WTC11 (cell line): Measurements from ENCODE around the gene VIT. TPM values are rescaled to one million over a fixed set of nuclear protein-coding genes. Genes with fewer than 3 reads are reported as not detected.
A peak's percentile ranks its signal among the peaks of the same experiment; 100 is the strongest.

Source experiments
- ATAC-seq: fragments of 200-7000 bp; cut with Tn5 transposase; 2 replicates; pipeline ENCODE4 v1.10.0; 2021; ENCODE audit warnings: mild to moderate bottlenecking, moderate library complexity
- CTCF ChIA-PET: fragments of 300-600 bp; sonication (Branson Sonifier 250); formaldehyde crosslinking; loops from one replicate; lab custom pipeline; 2021; ENCODE audit warnings: antibody characterized with exemption; lab: Charles Lee
- POLR2A ChIA-PET: fragments of 350-600 bp; sonication (Branson Sonifier 250); formaldehyde crosslinking; loops from one replicate; lab custom pipeline; 2021; ENCODE audit warnings: antibody characterized with exemption; lab: Charles Lee
- DNase-seq: peaks from one replicate; pipeline ENCODE4 v3.0.0; 2021; ENCODE audit warnings: low spot score
- H3K27ac Mint-ChIP-seq: 2 replicates; pipeline ENCODE4 v1.8.0; 2021; ENCODE audit warnings: mixed read lengths
- H3K27me3 Mint-ChIP-seq: 2 replicates; pipeline ENCODE4 v1.8.0; 2021; ENCODE audit warnings: low read depth, mild to moderate bottlenecking, moderate library complexity, mixed read lengths
- H3K36me3 Mint-ChIP-seq: 2 replicates; pipeline ENCODE4 v1.8.0; 2021; ENCODE audit warnings: mixed read lengths
- H3K4me1 Mint-ChIP-seq: 2 replicates; pipeline ENCODE4 v1.8.0; 2022; ENCODE audit warnings: mixed read lengths
- H3K4me3 Mint-ChIP-seq: 2 replicates; pipeline ENCODE4 v1.8.0; 2021; ENCODE audit warnings: mild to moderate bottlenecking, moderate library complexity, mixed read lengths
- H3K9me3 Mint-ChIP-seq: 2 replicates; pipeline ENCODE4 v1.8.0; 2021; ENCODE audit warnings: mixed read lengths
- ATF6 ChIP-seq: sonication (generic); formaldehyde crosslinking; IDR thresholded peaks from 2 replicates; pipeline ENCODE4 v1.8.1; 2023; ENCODE audit warnings: mild to moderate bottlenecking, missing genetic modification reagents
- CTCF ChIP-seq: fragments of 200-600 bp; IDR thresholded peaks from 2 replicates; pipeline ENCODE4 v1.8.0; 2022; ENCODE audit warnings: antibody characterized with exemption
- EMX1 ChIP-seq: fragments of 250-450 bp; sonication (Bioruptor Pico); IDR thresholded peaks from 2 replicates; pipeline ENCODE4 v1.8.0; 2021; ENCODE audit warnings: mild to moderate bottlenecking
- FOXJ3 ChIP-seq: sonication (generic); formaldehyde crosslinking; IDR thresholded peaks from 2 replicates; pipeline ENCODE4 v1.9.0; 2021; ENCODE audit warnings: missing genetic modification reagents, mild to moderate bottlenecking, borderline replicate concordance
- JAZF1 ChIP-seq: fragments of 250-450 bp; sonication (Bioruptor Pico); IDR thresholded peaks from 2 replicates; pipeline ENCODE4 v1.9.0; 2021; ENCODE audit warnings: moderate library complexity, mild to moderate bottlenecking, inconsistent platforms
- NFYB ChIP-seq: sonication (generic); formaldehyde crosslinking; conservative IDR thresholded peaks from 2 replicates; pipeline ENCODE4 v1.8.0; 2022; ENCODE audit warnings: low read depth, missing genetic modification reagents
- OVOL2 ChIP-seq: fragments of 250-450 bp; sonication (Bioruptor Pico); IDR thresholded peaks from 2 replicates; pipeline ENCODE4 v1.9.0; 2021; ENCODE audit warnings: mild to moderate bottlenecking, borderline replicate concordance
- PRDM15 ChIP-seq: sonication (generic); formaldehyde crosslinking; IDR thresholded peaks from 2 replicates; pipeline ENCODE4 v1.8.0; 2022; ENCODE audit warnings: missing genetic modification reagents
- ZBTB43 ChIP-seq: sonication (generic); formaldehyde crosslinking; IDR thresholded peaks from 2 replicates; pipeline ENCODE4 v1.8.1; 2023; ENCODE audit warnings: mild to moderate bottlenecking, missing genetic modification reagents
- ZNF219 ChIP-seq: sonication (generic); formaldehyde crosslinking; IDR thresholded peaks from 2 replicates; pipeline ENCODE4 v1.8.0; 2023; ENCODE audit warnings: missing genetic modification reagents, mild to moderate bottlenecking, borderline replicate concordance
- ZNF416 ChIP-seq: fragments of 250-450 bp; sonication (Bioruptor Pico); IDR thresholded peaks from 2 replicates; pipeline ENCODE4 v1.9.0; 2021; ENCODE audit warnings: mild to moderate bottlenecking, inconsistent platforms
- total RNA-seq: library from RNA; stranded (reverse); gene quantifications from 3 replicates; pipeline ENCODE4 v1.2.3, GENCODE V29; 2021

VIT gene
- total RNA-seq, 1 experiment from 2014 or later = 0.46 TPM

GRCh38 chr2:36779462-36779861 is 83.0 kb downstream of the VIT start:
- Mint-ChIP-seq H3K36me3 (no peaks in the 10 kb centered on the region), H3K27me3 (no peaks in the 10 kb centered on the region; the same call in 1 of the 2 replicates), H3K4me1 (peaks cover 36% of the 10 kb centered on the region), H3K9me3 (peaks cover 5% of the 10 kb centered on the region), H3K4me3 (no peak overlapping the region), H3K27ac (no peak overlapping the region)
- TF ChIP-seq NFYB (CRISPR knock-in tag) = no peak
- TF ChIP-seq ATF6 = no peak
- TF ChIP-seq EMX1 (CRISPR knock-in tag) = no peak
- TF ChIP-seq ZBTB43 (CRISPR knock-in tag) = no peak
- no peak for TF ChIP-seq PRDM15
- no peak for TF ChIP-seq ZNF219 (CRISPR knock-in tag)
- no peak for TF ChIP-seq ZNF416 (CRISPR knock-in tag)
- POLR2A ChIA-PET = no interaction called here
- CTCF ChIA-PET = interaction anchor here (1.6 to 2.2 kb wide), 2 partner anchors 9 to 13 kb away, joined by 7 to 12 read pairs; no protein-coding TSS in a partner anchor
- no peak for DNase-seq
- no peak for ATAC-seq

- Mint-ChIP-seq H3K9me3 (peaks cover 5% of the 10 kb centered on the region), H3K36me3 (no peaks in the 10 kb centered on the region), H3K4me1 (peaks cover 44% of the 10 kb centered on the region)
- DNase-seq = no peak
- TF ChIP-seq CTCF (peak; percentile 80), JAZF1 (no peak), FOXJ3 (CRISPR knock-in tag) (no peak), OVOL2 (CRISPR knock-in tag) (no peak)
- TF ChIP-seq, all 79 proteins: peak for 1
- Mint-ChIP-seq H3K4me3 (no peak overlapping the region), H3K27me3 (no peaks in the 10 kb centered on the region; the same call in 1 of the 2 replicates), H3K27ac (no peak overlapping the region)
- POLR2A ChIA-PET = no interaction called here
- ATAC-seq = 0 out of 2 replicates have a peak, but pooled peaks have one; percentile 14
- CTCF ChIA-PET = interaction anchor here (1.6 kb wide), 1 partner anchor 10 kb away, joined by 12 read pairs; no protein-coding TSS in a partner anchor
These were observed 83.8 kb downstream of the VIT start for GRCh38 chr2:36780231-36780839.
